GM08714 (cell line): ENCODE data around the gene OTOF.

Experiments
- H3K4me3 ChIP-seq: fragments of 200-500 bp; sonication (Bioruptor generic); 2 replicates; pipeline ENCODE4 v1.5.1; 2014; ENCODE audit warnings: mild to moderate bottlenecking, low read length, inconsistent platforms
- ZNF274 ChIP-seq: IDR thresholded peaks from 2 replicates; pipeline ENCODE4 v1.6.1; 2012; ENCODE audit warnings: mild to moderate bottlenecking, low read depth, low read length

The OTOF gene

DNA sequence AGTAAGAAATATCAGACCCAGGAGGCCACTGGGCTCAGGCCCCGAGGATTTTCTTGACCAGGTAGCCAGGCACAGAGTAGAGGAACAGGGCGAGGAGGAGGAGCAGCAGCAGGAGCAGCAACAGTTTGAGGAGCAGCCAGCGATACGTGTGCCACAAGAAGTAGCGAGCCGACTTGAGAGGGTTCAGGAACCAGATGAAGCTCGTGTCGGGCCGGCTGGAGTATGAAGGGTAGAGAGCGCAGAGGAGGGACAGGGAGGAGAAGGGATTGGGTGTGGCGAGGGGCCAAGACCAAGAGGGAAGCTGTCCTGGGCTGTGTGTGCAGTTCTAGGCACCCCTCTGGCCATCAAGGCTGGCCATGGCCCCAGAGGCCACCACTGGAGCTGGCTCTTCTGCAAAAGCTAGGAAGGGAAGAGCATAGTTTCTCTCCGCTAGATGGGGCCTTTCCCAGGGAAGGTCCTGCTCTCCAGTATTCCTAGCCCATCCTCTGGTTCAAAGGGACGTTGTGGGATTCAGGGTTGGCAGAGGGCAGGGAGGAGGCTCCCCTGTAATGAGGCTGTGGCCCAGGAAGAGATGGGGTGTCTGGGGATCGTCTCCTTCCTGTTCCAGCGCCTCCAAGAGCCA, 17.8 kb downstream of the OTOF start:
- no peak overlapping the region for H3K4me3 ChIP-seq
- no peak for TF ChIP-seq ZNF274

DNA sequence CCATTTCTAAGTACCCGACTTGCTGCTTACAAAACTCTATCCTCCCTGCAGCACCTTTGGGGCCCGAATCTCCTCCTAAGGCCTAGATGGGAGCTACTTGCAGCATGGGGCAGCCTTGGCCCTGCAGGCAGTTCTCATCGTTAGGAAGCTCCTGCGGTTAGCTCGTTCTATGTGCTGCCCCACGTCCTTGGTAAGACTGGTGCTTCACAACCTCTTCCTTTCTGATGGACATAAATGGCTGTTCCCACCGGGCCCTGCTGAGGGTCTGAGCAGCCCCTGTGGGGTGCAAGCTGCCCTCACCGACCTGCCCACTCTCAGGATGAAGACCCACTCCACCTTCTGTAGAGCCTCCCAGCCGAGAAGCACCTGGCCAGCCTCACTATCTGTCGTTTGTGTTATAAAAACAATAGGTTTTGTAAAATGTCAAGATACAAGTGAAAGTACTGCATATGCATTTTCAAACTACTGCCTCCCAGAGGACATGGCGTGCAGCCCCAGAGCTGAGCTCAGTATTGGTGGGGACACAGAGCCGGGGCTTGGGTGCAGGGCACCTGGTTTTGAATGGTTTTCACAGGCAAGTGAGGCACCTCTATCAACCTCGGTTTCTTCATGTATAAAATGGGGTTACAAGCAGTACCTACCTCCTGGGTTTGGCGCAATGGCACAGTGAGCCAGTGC, 19.4 kb downstream of the OTOF start:
- no peak overlapping the region for H3K4me3 ChIP-seq
- no peak for TF ChIP-seq ZNF274

DNA sequence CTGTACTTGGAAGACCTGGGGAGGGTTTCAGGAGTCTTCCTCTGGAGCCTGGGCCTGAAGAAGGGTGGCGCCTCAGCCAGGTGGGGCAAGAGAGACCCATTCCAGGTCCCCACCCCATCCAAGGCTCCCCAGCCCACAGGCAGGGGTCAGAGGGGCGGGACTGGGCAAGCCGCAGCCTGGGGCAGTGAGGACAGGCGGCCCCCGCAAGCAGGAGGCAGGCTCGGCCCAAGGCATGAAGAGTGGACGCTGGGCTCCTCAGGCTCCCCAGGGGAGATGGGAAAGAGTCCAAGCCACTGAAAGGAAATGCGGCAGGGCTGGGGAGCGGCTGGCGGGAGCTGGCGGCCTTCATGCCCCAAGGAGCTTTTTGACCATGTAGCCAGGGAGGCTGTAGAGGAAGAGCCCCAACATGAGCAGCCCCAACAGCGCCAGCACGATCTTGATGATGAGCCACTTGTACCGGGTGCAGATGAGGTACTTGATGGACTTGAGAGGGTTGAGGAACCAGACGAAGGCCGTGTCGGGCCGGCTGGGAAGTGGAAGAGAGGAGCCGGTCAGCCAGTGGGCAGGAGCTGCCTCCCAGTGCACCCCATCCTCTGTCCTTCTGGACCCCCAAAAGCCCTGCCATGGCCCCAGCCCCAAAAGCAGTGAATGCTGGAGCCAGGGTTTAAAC, 20.1 kb downstream of the OTOF start:
- no peak overlapping the region for H3K4me3 ChIP-seq
- TF ChIP-seq ZNF274: no peak

DNA sequence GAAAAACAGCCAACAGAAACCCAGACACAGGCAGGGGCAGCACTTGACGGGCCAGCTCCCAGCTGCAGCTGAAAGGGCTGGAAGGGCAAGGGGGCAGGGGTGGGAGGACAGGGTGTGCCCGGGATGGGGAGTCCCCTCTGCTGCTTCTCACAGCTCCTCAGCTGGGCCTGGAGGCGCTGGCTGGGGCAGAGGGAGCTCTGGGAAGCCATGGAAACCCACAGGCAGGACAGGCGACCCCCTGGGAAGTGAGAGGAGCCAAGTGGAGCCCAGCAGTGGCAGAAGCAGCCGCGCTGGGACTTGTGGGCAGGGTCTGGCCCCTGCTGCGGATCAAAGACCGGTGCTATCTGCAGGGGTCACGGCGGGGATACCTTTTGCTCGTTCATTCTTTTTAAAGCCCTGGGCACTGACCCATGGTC, 20.7 kb downstream of the OTOF start:
- no peak for TF ChIP-seq ZNF274
- H3K4me3 ChIP-seq: no peak overlapping the region

DNA sequence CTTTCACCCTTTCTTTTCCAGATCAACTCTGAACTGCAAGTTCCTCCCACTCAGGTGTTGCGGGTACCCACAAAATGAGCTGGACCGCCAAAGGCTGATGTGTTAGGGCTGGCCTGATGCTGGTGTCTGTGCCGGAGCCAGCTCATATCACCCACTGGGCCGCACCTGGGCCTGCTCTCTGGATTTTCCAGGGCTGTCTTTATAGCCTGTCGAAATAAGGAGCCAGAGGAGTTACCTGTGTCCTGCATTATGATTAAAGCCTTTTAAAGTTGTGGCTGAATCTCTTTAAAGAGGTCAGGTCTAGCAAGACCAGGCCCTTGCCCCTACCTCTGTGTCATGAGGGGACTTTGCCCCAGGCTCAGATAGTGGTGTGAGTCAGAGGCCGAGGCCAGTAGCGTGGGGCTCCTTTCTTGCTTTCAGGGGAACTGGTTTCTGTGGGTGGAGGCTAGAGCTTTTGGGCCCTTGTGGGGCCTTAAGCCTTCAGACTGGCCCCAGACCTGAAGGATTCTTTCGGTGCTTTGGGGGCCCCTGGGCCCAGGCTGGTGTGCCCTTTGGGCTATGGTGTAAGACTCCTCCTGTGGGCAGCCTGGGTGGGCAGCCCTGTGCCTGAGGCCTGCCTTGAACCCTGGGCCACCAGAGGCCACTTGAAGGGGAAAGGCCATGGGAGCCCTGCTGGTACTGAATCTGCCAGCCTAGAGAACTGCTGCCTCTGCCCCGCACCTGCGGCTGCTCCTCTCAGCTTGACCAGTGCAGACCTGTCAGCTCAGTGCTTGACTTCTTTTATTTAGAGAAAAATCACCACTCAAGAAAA, 21.3 kb downstream of the OTOF start:
- TF ChIP-seq ZNF274: no peak
- H3K4me3 ChIP-seq: no peak overlapping the region

DNA sequence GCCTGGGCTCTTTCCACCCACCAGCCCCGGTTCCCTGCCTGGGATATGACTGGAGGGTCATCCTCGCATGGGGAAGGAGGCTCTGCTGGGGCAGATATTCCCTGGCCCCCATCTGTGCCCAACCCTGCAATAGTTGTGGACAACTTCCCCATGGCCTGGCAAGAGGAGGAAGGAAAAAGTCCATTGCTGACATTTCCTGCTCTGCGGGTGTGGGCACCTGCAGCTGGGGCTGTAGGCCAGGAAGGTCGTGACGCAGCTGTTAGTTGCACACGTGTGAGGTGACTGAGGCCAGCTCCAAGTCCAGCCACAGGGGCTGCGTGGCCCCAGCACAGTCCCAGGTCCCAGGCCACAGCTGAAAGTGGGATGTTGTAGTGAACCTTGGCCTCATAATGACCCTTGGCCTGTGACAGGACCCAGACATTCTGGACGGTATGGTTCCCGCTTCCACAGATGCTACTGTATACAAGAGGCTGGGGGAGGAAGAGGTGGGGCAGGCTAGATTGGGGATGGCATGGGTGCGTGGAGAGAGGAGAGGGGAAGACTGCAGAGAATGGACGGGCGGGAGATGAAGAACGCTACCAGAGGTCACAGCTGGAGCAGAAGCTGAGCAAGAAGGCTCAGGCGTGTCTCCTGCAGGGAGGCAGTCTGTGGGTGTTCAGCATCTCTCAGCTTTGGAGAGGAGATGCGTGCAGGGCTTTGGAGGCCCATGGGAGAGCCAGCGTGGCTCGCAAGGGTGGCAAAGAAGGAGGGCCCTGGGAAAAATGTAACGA, 22.1 kb downstream of the OTOF start:
- no peak overlapping the region for H3K4me3 ChIP-seq
- no peak for TF ChIP-seq ZNF274

DNA sequence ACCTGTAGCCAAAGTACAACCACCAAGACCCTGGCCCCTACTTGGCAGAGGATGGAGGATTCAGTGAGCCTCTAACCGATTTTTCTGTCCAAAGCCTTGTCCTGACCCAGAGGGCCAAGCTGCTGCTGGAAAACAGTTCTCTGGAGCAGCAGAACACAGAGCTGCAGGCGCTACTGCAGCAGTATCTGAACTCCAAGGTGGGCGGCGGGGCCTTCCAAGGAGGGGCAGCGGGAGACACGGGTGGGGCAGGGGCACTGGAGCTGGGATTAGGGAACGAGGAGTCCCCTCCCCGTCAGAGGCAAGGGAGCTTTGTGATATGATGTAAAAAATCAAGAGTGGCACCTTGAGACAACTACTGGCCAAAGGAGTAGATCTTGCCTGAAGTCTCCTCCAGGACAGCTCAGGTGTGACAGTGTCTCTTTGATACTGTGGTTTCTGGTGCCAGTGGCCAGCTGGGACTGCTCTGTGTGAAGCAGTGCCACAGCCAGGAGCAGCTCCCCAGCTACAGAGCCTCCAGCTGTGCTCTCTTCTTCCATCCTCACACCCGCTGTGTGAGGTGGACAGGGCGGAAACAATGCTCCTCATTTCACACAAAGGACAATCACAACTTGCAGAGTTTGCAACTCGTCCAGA, 22.8 kb downstream of the OTOF start:
- no peak for TF ChIP-seq ZNF274
- H3K4me3 ChIP-seq: no peak overlapping the region

DNA sequence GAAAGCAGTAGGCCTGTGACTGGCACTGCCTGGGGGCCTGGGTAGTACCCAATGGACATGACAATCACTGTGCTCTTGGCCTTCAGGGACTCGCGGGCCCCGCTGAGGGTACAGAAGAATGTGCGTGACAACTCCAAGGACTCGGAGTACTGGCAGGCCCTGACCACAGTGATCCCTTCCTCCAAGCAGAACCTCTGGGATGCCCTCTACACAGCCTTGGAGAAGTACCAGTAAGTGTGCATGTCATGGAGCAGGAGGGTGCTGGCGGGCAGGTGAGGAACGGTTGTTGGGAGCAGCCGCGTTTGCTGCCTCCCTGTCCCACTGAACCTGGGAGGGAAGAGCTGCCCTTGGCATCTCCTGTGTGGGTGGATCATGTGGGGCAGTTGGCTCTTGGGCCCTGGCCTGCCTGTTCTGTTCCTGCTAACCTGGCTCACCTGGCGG, 23.3 kb downstream of the OTOF start:
- TF ChIP-seq ZNF274: no peak
- H3K4me3 ChIP-seq: no peak overlapping the region

DNA sequence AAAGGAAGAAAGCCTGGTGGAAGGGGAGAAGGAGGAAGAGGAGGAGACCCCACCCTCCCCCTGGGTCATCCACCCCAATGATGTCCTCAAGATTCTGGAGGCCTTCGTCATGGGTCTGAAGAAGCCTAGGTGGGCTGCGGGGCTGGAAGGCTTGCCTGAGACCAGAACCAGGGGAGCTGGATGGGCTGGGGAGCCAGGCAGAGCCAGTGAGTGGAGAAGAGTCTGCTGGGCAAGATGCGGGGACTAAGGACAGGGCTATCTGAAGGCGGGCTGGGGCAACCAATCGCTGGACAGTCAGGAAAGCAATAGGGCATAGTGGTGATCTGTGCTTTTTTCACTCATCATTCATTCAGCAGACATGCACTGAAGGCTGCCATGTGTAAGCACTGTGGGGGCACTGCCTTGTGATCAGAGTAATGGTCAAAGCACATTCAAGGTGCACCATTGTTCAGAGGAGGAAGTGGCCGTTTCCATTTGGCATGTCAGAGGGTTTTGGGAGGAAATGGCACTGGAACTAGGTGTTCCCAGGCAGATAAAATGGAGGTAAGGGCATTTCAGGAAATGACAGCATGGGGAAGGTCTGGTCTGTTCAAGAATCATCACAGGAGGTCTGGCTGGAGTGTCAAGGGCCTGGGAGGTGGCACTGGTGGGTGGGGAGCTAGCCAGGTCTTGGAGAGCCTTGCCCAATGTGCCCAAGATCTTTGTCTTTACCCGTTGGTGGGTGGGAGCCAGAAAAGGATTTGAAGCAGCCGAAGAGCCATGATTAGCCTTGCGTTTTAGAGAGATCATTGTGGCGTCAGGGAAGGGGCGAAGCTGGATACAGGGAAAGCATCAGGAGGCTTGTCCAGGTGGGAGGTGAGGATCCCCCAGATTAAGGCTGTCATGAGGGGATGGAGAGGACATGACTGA, 24.2 kb downstream of the OTOF start:
- H3K4me3 ChIP-seq: no peak overlapping the region
- no peak for TF ChIP-seq ZNF274

DNA sequence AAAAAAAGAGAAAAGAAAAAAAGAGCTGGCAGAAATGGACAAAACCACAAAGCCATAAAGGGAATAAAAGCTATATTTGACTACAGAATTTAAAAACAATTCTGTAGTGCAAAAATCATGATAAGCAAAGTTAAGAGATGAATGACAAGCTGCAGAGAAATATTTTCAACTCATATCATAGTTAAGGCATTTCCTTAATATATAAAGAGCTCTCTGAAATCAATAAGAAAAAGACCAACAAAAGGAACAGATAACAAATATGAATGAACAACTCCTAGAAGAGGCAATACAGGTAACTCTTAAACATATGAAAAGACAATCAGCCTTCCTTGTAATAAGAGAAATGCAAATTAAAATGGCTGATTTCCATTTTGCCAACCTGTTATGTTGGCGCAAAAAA, 26.2 kb downstream of the OTOF start:
- no peak for TF ChIP-seq ZNF274

DNA sequence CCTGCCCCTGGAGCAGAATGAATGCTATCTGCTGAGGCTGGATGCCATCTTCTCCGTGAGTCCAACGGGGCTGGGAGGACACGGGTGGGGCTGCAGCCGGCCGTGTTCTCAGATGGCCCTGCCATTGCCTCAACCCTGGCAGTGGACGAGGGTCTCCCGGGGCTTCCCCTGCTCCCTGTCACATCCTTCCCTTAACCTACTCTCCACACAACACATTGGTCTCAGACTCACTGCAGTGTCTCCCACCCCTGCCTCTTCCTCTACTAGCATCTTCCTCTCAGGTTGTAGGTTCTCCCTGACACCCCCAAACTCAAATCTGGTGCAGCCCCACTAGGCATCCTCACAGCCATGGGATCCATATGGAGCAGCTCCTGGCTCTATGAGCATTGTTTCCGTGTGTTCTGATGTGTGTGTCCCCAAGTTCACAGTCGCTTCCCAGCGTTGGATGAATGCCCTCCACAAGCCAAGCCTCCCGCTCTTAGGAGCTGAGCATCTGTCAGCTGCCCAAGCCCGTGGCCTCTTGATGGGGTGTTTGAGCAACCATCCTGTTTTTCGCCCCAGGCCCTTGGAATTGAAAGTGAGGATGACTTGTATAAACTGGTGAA, 27.8 kb downstream of the OTOF start:
- TF ChIP-seq ZNF274: no peak
- no peak overlapping the region for H3K4me3 ChIP-seq

More for the DNA sequence above, 26.2 kb downstream of the OTOF start:
- no peak overlapping the region for H3K4me3 ChIP-seq
